Neural progenitor cell (in vitro differentiated cells): Measurements from ENCODE around the gene ENTPD2.

Experiments used
- EZH2 ChIP-seq: fragments of 200-600 bp; sonication (generic); IDR thresholded peaks from 2 replicates; pipeline ENCODE4 v1.6.1; 2017; ENCODE audit warnings: antibody characterized with exemption, mild to moderate bottlenecking, moderate library complexity
- TF ChIP-seq, protein P1 (sequence below): fragments of 200-600 bp; sonication (generic); IDR thresholded peaks from 2 replicates; pipeline ENCODE4 v1.5.1; 2017; ENCODE audit warnings: antibody characterized with exemption, mild to moderate bottlenecking

DNA sequence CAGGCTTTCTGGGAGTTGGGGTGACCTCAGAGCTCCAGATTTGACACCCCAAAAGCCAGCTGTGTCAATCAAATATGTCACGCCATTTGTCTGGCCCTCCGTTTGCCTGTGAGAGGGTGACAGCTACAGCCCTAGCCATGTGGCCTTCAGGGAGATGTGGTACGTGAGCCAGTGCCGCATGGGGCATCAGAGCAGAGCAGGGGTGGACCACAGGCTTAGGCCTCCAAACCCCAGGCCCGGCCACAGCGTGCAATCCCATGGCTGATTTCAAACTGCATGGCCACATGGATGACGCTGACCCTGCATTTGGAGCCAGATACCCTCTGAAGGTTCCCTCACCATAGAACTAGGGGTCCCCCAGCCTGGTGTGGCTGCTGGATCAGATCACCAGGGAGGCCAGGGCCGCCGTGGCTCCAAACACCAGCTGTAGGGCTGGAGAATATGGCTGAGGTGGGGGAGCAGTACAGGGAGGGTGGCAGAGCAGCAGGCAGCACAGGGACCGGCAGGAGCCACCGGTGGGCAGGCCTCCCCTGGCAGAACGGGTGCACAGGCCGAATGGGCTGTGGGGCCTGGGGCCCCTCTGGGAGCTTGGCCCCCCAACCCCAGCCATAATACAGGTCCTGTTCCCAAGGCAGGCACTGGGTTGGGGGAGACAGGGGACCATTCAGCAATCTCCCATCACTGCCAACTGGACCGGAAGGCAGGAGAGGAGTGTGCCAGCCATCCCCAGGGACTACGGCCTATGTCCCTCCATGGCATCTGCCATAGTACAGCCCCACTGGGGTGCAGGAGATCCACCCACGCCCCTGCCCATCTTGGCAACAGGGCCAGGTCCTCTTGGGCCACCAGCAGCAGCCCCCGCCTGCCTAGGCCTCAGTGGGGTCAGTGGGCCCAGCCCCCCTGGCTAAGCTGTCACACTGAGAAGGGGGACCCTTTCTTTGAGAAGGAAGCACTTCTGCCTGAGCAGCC, 15.0 kb upstream of the ENTPD2 start:
- TF ChIP-seq, protein P1, sequence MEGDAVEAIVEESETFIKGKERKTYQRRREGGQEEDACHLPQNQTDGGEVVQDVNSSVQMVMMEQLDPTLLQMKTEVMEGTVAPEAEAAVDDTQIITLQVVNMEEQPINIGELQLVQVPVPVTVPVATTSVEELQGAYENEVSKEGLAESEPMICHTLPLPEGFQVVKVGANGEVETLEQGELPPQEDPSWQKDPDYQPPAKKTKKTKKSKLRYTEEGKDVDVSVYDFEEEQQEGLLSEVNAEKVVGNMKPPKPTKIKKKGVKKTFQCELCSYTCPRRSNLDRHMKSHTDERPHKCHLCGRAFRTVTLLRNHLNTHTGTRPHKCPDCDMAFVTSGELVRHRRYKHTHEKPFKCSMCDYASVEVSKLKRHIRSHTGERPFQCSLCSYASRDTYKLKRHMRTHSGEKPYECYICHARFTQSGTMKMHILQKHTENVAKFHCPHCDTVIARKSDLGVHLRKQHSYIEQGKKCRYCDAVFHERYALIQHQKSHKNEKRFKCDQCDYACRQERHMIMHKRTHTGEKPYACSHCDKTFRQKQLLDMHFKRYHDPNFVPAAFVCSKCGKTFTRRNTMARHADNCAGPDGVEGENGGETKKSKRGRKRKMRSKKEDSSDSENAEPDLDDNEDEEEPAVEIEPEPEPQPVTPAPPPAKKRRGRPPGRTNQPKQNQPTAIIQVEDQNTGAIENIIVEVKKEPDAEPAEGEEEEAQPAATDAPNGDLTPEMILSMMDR, result no peak
- no peak for TF ChIP-seq EZH2
